HAP-1 (cell line): ENCODE measurements around the gene CACNA2D1.

ENCODE experiments used
- DNase-seq, 2 experiments: peaks; one replicate each; pipeline ENCODE4 v3.0.0-alpha.2; 2016 to 2020; ENCODE audit warnings: low spot score in 2 of 2
- H3K27me3 ChIP-seq: fragments of 250-450 bp; sonication (Bioruptor Pico); 2 replicates; pipeline ENCODE4 v1.5.1; 2020; ENCODE audit warnings: low read depth, mild to moderate bottlenecking, moderate library complexity
- H3K36me3 ChIP-seq: fragments of 250-450 bp; sonication (Bioruptor Pico); replicated peaks from 2 replicates; pipeline ENCODE4 v1.5.1; 2020; ENCODE audit warnings: mild to moderate bottlenecking
- H3K4me1 ChIP-seq: fragments of 250-450 bp; sonication (Bioruptor Pico); 2 replicates; pipeline ENCODE4 v1.5.1; 2020; ENCODE audit warnings: mild to moderate bottlenecking
- H3K4me3 ChIP-seq: fragments of 250-450 bp; sonication (Bioruptor Pico); 2 replicates; pipeline ENCODE4 v1.5.1; 2020; ENCODE audit warnings: mild to moderate bottlenecking, moderate library complexity
- H3K9me3 ChIP-seq: fragments of 250-450 bp; sonication (Bioruptor Pico); 2 replicates; pipeline ENCODE4 v1.5.1; 2020; ENCODE audit warnings: mild to moderate bottlenecking, moderate library complexity
- in situ Hi-C: fragments of 300-500 bp; cut with MboI; formaldehyde crosslinking; loops from 3 replicates; pipeline ENCODE4 v1.14.3; 2020; ENCODE audit warnings: low sequenced_read_pairs, inconsistent platforms, mixed read lengths

The CACNA2D1 gene

DNA sequence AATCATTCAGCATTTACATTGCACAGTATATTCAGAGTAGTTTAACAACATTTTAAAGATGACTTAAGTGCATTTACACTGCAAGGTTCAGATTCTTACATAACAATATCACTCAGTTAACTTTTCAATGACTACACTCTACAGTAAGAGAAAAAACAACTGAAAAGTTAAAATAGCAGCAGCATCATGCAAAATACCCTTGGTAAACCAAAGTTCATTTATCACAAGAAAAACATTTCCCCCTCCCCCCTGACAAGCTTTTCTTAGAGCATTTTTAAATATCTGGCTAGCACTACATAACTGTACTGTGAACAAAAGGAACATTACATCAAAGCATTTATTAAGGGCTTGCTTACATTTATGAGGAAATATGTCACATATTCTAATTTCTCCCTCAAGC is 494.3 kb downstream of the CACNA2D1 start:
- Histone ChIP-seq H3K4me3 (no peak overlapping the region), H3K9me3 (no peaks in the 10 kb centered on the region), H3K36me3 (no peaks in the 10 kb centered on the region), H3K4me1 (peaks cover 16% of the 10 kb centered on the region), H3K27me3 (no peaks in the 10 kb centered on the region)
- in situ Hi-C loops = no loop called here
- peak in 1 of 2 experiments; percentile 7 for DNase-seq

DNA sequence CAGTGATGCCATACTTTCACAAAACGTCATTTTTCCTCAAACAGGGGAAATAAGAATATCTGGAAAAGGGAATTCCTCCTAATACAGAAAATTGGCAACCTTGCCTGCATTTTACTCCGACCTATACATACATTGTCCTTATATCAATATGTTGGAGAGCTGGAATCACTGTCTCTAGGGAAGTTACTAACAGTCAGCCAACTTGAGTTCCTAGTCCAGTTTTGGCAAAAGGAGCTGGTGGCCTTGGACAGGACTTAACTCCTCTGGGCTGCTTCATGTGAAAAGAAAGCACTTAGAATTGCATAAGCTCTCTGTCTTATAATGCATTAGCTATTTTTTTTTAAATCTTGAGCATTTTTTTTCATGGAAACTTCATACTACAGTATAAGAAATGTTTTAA is 499.5 kb downstream of the CACNA2D1 start:
- Histone ChIP-seq H3K9me3 (no peaks in the 10 kb centered on the region), H3K4me3 (no peak overlapping the region), H3K4me1 (peaks cover 5% of the 10 kb centered on the region; the same call in 1 of the 2 replicates), H3K27me3 (no peaks in the 10 kb centered on the region), H3K36me3 (no peaks in the 10 kb centered on the region)
- no peak for DNase-seq
- in situ Hi-C loops = no loop called here

- peak in 1 of 2 experiments; percentile 32 for DNase-seq
- in situ Hi-C loops = no loop called here
- no peaks in the 10 kb centered on the region for H3K36me3 ChIP-seq
- no peaks in the 10 kb centered on the region for H3K27me3 ChIP-seq
- no peak overlapping the region for H3K4me3 ChIP-seq
- H3K4me1 ChIP-seq = no peaks in the 10 kb centered on the region
- H3K9me3 ChIP-seq = no peaks in the 10 kb centered on the region
Measured at GRCh38 chr7:81937091-81937490, 506.5 kb downstream of the CACNA2D1 start.

DNA sequence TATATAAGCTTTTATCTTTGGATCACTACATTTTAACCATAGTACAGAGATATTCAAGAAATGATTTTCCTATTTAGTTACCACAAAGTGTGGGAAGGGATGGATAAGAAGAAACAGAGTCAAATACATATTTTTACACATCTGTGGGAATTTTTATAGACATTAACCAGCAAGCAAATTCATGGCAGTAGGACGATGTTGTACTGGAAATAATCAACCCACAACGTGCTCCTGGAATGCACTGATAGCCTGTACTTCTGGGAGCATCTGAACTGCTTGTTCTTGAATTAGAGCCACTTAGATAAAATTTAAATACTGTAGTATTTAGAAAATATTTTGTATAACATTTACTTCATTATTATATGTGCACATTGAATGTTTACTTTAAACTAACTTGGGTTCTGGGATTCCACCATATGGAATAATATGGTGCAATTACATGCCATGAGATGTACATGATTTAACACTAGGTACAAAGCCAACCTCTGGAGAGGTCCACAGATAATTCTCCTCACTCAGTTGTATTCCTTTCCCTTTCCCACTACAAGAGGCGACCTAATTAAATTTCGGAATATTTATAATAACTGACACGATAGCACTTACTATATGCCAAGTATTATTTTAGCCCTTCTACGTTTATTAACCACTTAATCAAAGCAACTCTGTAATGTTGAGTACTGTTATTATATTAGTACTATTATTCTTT is 508.8 kb downstream of the CACNA2D1 start:
- no peak for DNase-seq
- H3K4me1 ChIP-seq = no peaks in the 10 kb centered on the region
- in situ Hi-C loops = no loop called here
- no peaks in the 10 kb centered on the region for H3K36me3 ChIP-seq
- H3K9me3 ChIP-seq = no peaks in the 10 kb centered on the region
- no peaks in the 10 kb centered on the region for H3K27me3 ChIP-seq
- no peak overlapping the region for H3K4me3 ChIP-seq

GRCh38 chr7:81932936-81933335 is 510.6 kb downstream of the CACNA2D1 start:
- in situ Hi-C loops = no loop called here
- no peak for DNase-seq
- no peaks in the 10 kb centered on the region for H3K27me3 ChIP-seq
- no peaks in the 10 kb centered on the region for H3K36me3 ChIP-seq
- H3K4me1 ChIP-seq = no peaks in the 10 kb centered on the region
- H3K9me3 ChIP-seq = no peaks in the 10 kb centered on the region
- no peak overlapping the region for H3K4me3 ChIP-seq

DNA sequence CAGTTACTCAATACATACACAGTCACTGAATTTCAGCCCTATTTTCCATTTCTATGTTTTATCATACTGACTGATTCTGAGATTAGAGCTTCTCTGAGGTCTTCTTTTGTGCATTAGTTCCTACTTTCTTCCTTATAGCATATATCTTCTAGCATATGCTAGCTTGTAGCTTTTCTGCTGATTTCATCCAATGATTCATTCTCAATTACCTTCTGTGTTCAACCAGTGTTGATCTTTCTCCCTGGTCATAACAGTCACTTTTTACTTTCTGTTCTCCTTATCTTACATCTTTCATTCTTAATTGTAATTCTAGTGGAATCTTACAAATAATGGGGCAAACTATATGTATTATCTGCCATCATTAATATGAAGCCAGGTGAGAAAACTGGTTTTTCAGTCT is 514.2 kb downstream of the CACNA2D1 start:
- H3K27me3 ChIP-seq = no peaks in the 10 kb centered on the region
- H3K4me3 ChIP-seq = no peak overlapping the region
- no peaks in the 10 kb centered on the region for H3K4me1 ChIP-seq
- no peak for DNase-seq
- H3K36me3 ChIP-seq = no peaks in the 10 kb centered on the region
- no peaks in the 10 kb centered on the region for H3K9me3 ChIP-seq
- in situ Hi-C loops = no loop called here

DNA sequence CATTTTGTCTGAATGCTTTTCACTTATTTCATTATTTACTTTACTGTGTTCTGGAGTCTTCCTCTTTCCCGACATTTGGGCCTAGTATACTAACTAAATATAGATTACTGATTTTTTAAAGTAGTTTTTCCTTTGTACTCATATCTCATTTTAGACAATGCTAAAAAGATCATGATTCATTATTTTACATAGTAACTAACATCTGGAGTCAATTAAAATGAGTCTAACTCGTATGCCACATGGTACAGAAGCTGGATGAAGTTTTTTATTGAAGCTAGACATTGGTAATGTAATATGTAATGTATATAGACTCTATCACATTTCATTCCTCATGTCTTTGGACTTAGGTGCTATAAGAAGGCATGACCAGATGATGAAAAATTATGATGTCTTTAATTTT is 517.4 kb downstream of the CACNA2D1 start:
- no peak overlapping the region for H3K4me3 ChIP-seq
- peaks cover 7% of the 10 kb centered on the region for H3K4me1 ChIP-seq
- no peaks in the 10 kb centered on the region for H3K27me3 ChIP-seq
- no peaks in the 10 kb centered on the region for H3K9me3 ChIP-seq
- in situ Hi-C loops = no loop called here
- no peaks in the 10 kb centered on the region for H3K36me3 ChIP-seq
- DNase-seq = no peak

DNA sequence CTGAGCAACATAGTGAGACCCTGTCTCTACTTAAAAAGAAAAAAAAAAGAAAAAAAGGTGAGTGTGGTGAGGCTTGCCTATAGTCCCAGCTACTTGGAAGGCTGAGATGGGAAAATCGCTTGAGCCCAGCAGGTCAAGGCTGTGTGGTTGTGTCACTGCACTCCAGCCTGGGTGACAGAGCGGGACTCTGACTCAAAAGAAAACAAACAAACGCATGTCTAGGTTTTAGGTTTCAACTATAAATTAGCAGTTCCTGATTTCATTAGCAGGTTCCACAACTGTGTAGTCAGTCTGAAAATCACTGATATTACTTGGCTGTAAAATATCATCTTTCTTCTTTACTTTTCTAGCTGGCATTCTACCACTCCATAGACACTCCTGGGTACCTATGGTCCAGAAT is 518.0 kb downstream of the CACNA2D1 start:
- H3K27me3 ChIP-seq = no peaks in the 10 kb centered on the region
- no peak overlapping the region for H3K4me3 ChIP-seq
- H3K36me3 ChIP-seq = no peaks in the 10 kb centered on the region
- DNase-seq = no peak
- no peaks in the 10 kb centered on the region for H3K9me3 ChIP-seq
- peaks cover 7% of the 10 kb centered on the region for H3K4me1 ChIP-seq
- in situ Hi-C loops = no loop called here

- H3K9me3 ChIP-seq = no peaks in the 10 kb centered on the region
- H3K36me3 ChIP-seq = no peaks in the 10 kb centered on the region
- H3K4me1 ChIP-seq = peaks cover 7% of the 10 kb centered on the region
- no peaks in the 10 kb centered on the region for H3K27me3 ChIP-seq
- no peak for DNase-seq
- in situ Hi-C loops = no loop called here
- no peak overlapping the region for H3K4me3 ChIP-seq
Measured at GRCh38 chr7:81924494-81924893, 519.1 kb downstream of the CACNA2D1 start.

DNA sequence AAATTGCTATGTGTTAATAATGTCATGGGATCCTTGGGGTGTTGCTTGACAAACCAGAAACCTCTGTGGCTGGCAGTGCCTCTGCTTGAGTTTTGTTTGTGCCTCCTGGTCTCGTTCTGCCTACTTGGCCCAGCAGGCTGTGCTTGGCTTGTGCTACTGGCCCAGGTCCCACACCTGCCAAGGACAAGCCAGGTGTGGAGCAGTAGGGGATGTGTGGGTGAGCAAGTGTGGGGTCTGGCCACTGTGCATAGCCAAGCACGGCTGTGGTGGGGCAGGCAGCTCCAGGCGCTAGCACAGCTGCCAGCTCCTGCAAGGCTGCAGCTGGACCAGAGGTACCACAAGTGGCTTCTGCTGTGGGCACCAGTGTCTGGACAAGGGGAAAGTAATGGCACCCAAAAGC is 524.1 kb downstream of the CACNA2D1 start:
- in situ Hi-C loops = no loop called here
- peaks cover 7% of the 10 kb centered on the region for H3K4me1 ChIP-seq
- DNase-seq = no peak
- no peaks in the 10 kb centered on the region for H3K9me3 ChIP-seq
- no peaks in the 10 kb centered on the region for H3K36me3 ChIP-seq
- H3K27me3 ChIP-seq = no peaks in the 10 kb centered on the region
- no peak overlapping the region for H3K4me3 ChIP-seq

DNA sequence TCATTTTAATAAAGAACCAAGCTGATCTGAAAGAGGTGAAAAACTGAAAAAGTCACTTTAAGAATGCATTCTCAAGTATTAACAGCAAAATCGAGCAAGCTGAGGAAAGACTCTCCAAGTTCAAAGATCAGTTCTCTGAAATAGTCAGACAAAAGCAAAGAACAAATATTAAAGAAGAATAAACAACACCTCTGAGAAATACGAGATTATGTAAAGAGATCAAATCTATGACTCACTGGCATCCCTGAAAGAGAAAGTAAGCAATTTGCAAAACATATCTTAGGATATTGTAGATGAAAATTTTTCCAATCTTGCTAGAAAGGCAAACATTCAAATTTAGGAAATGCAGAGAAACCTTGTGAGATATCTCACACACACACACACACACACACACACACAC is 535.4 kb downstream of the CACNA2D1 start:
- H3K9me3 ChIP-seq = no peaks in the 10 kb centered on the region
- H3K36me3 ChIP-seq = no peaks in the 10 kb centered on the region
- no peak overlapping the region for H3K4me3 ChIP-seq
- in situ Hi-C loops = no loop called here
- H3K4me1 ChIP-seq = no peaks in the 10 kb centered on the region
- H3K27me3 ChIP-seq = no peaks in the 10 kb centered on the region
- no peak for DNase-seq

- no peaks in the 10 kb centered on the region for H3K9me3 ChIP-seq
- no peak for DNase-seq
- H3K4me1 ChIP-seq = no peaks in the 10 kb centered on the region
- H3K36me3 ChIP-seq = no peaks in the 10 kb centered on the region
- no peak overlapping the region for H3K4me3 ChIP-seq
- no peaks in the 10 kb centered on the region for H3K27me3 ChIP-seq
- in situ Hi-C loops = no loop called here
Measured at GRCh38 chr7:81903115-81903514, 540.5 kb downstream of the CACNA2D1 start.

- Histone ChIP-seq H3K4me1 (no peaks in the 10 kb centered on the region), H3K27me3 (no peaks in the 10 kb centered on the region), H3K9me3 (no peaks in the 10 kb centered on the region), H3K4me3 (no peak overlapping the region), H3K36me3 (no peaks in the 10 kb centered on the region)
- in situ Hi-C loops = no loop called here
- no peak for DNase-seq
Measured at GRCh38 chr7:81902536-81902935, 541.0 kb downstream of the CACNA2D1 start.
